Measurements from ENCODE around the gene SETD5.

SETD5 gene

GRCh38 chr3:9397332-9397905 lies at the start of gene SETD5:
Gene SETD5 (plus strand): TSS chr3:9397615. CDS start chr3:9428939, 31,324 bp downstream.
- peak; percentile 86 for DNase-seq

- no peak for DNase-seq
Observed at GRCh38 chr3:9347887-9348286, 49.5 kb upstream of the SETD5 start.

- DNase-seq = no peak
Observed at GRCh38 chr3:9349321-9350117, 47.9 kb upstream of the SETD5 start.

GRCh38 chr3:9351709-9352126 lies 45.7 kb upstream of the SETD5 start:
- DNase-seq = no peak

GRCh38 chr3:9352917-9353752 lies 44.3 kb upstream of the SETD5 start:
- peak; percentile 84 for DNase-seq

- no peak for DNase-seq
Observed at GRCh38 chr3:9361691-9362388, 35.6 kb upstream of the SETD5 start.

GRCh38 chr3:9362731-9363530 lies 34.5 kb upstream of the SETD5 start, which contains the start of gene THUMPD3:
Gene THUMPD3 (plus strand): TSS chr3:9363054. CDS start chr3:9365069, 2,015 bp downstream.
- DNase-seq = peak; percentile 90

GRCh38 chr3:9369508-9369907 lies 27.9 kb upstream of the SETD5 start:
- DNase-seq = no peak

GRCh38 chr3:9373465-9373864 lies 23.9 kb upstream of the SETD5 start:
- DNase-seq = no peak

- DNase-seq = no peak
Observed at GRCh38 chr3:9377981-9378380, 19.4 kb upstream of the SETD5 start.

- DNase-seq = no peak
Observed at GRCh38 chr3:9379327-9379726, 18.1 kb upstream of the SETD5 start.

GRCh38 chr3:9380014-9380413 lies 17.4 kb upstream of the SETD5 start:
- no peak for DNase-seq

- DNase-seq = no peak
Observed at GRCh38 chr3:9384141-9384828, 13.1 kb upstream of the SETD5 start.

GRCh38 chr3:9385187-9386077 lies 12.0 kb upstream of the SETD5 start:
- DNase-seq = no peak

GRCh38 chr3:9386078-9386459 lies 11.3 kb upstream of the SETD5 start:
- no peak for DNase-seq

GRCh38 chr3:9386501-9387321 lies 10.7 kb upstream of the SETD5 start:
- DNase-seq = no peak

GRCh38 chr3:9387322-9387655 lies 10.1 kb upstream of the SETD5 start:
- DNase-seq = no peak

- no peak for DNase-seq
Observed at GRCh38 chr3:9388142-9388541, 9.3 kb upstream of the SETD5 start.

GRCh38 chr3:9388562-9389272 lies 8.7 kb upstream of the SETD5 start:
- DNase-seq = no peak

Data from SHP77 treated with DMSO at 0.1 percent for 48 hours (cell line).